ENCODE results near the gene CHMP2A. TPM values are rescaled to one million over a fixed set of nuclear protein-coding genes. Genes with fewer than 3 reads are reported as not detected.
A peak's percentile ranks its signal among the peaks of the same experiment; 100 is the strongest.

Gene CHMP2A
- total RNA-seq, 1 experiment from 2014 or later = 191 TPM

- BruUV-seq (replicated peaks) = no TSS peak
- Histone ChIP-seq H3K36me3 (ENCODE audit: control insufficient read depth, insufficient read depth, low read length) (no peaks in the 10 kb centered on the region), H3K27me3 (ENCODE audit: control insufficient read depth, insufficient read depth, low read length) (no peaks in the 10 kb centered on the region), H3K9me3 (ENCODE audit: control insufficient read depth, insufficient read depth, low read depth, low read length) (no peaks in the 10 kb centered on the region), H3K27ac (ENCODE audit: low read length) (no peak overlapping the region), H3K4me1 (ENCODE audit: control insufficient read depth, insufficient read depth, low read length) (peaks cover 12% of the 10 kb centered on the region), H3K4me3 (ENCODE audit: low read depth in 2 of 2, low read length in 2 of 2) (peak overlapping the region; percentile 3 to 33; a peak in 3 of 4 replicates)
- in situ Hi-C loops (cut with HindIII; ENCODE audit: low pct_unique_long_range_greater_than_20kb, low sequenced_read_pairs) (no loop called here), intact Hi-C loops (cut with micrococcal nuclease; ENCODE audit: unreplicated experiment) (no loop called here)
- TF ChIP-seq TCF7L2 (IDR thresholded peaks at IDR 0.05; ENCODE audit: low read depth, low read length) (no peak), CTCF (IDR thresholded peaks at IDR 0.05) (no peak), SIN3A (IDR thresholded peaks at IDR 0.05; ENCODE audit: borderline replicate concordance, insufficient read depth, low read depth, low read length) (0 out of 2 replicates have a peak, but pooled peaks have one; percentile 66), REST (IDR thresholded peaks at IDR 0.05; ENCODE audit: insufficient read depth in 1 of 2, low read depth in 2 of 2, low read length in 1 of 2) (peak in 1 of 2 experiments; percentile 61; a peak in 1 of 4 replicates), POLR2AphosphoS5 (IDR thresholded peaks at IDR 0.05; ENCODE audit: low read depth, low read length) (no peak)
- ChIA-PET POLR2A (no interaction called here), CTCF (no interaction called here)
- DNase-seq (ENCODE audit: low read depth, low spot score) (no peak), ATAC-seq (no peak)
Measured at GRCh38 chr19:58562122-58563033, 7.5 kb upstream of the CHMP2A start.

- no peak overlapping the region for H3K4me3 ChIP-seq (ENCODE audit: low read depth in 2 of 2, low read length in 2 of 2)
- DNase-seq (ENCODE audit: low read depth, low spot score) (no peak), ATAC-seq (no peak)
- H3K9me3 ChIP-seq (ENCODE audit: control insufficient read depth, insufficient read depth, low read depth, low read length) = no peaks in the 10 kb centered on the region
- CTCF ChIA-PET = no interaction called here
- H3K4me1 ChIP-seq (ENCODE audit: control insufficient read depth, insufficient read depth, low read length) = peaks cover 18% of the 10 kb centered on the region
- H3K27me3 ChIP-seq (ENCODE audit: control insufficient read depth, insufficient read depth, low read length) = no peaks in the 10 kb centered on the region
- TF ChIP-seq POLR2AphosphoS5 (IDR thresholded peaks at IDR 0.05; ENCODE audit: low read depth, low read length) (peak; percentile 34; the same call in 1 of the 2 replicates), TCF7L2 (IDR thresholded peaks at IDR 0.05; ENCODE audit: low read depth, low read length) (no peak)
- no TSS peak for BruUV-seq (replicated peaks)
- no peaks in the 10 kb centered on the region for H3K36me3 ChIP-seq (ENCODE audit: control insufficient read depth, insufficient read depth, low read length)
- POLR2A ChIA-PET = no interaction called here
- in situ Hi-C loops (cut with HindIII; ENCODE audit: low pct_unique_long_range_greater_than_20kb, low sequenced_read_pairs) (no loop called here), intact Hi-C loops (cut with micrococcal nuclease; ENCODE audit: unreplicated experiment) (no loop called here)
- no peak overlapping the region; the same call in 1 of the 2 replicates for H3K27ac ChIP-seq (ENCODE audit: low read length)
Measured at GRCh38 chr19:58561373-58562121, 6.6 kb upstream of the CHMP2A start.
